NT2/D1 (cell line): ENCODE measurements around the gene MOCS2.

Source experiments
- DNase-seq: peaks from one replicate; pipeline ENCODE4 v3.0.0-alpha.2; 2011; ENCODE audit warnings: low read depth, low spot score
- H3K27me3 ChIP-seq: 2 replicates; pipeline ENCODE4 v1.6.0; 2011; ENCODE audit warnings: mild to moderate bottlenecking; ENCODE audit not compliant: insufficient read length, insufficient read depth
- H3K36me3 ChIP-seq: 2 replicates; pipeline ENCODE4 v1.6.1; 2011; ENCODE audit warnings: mild to moderate bottlenecking, low read length, mixed read lengths; ENCODE audit not compliant: insufficient read depth, insufficient read length
- H3K4me1 ChIP-seq: 2 replicates; pipeline ENCODE4 v1.5.1; 2011; ENCODE audit not compliant: insufficient read depth, insufficient read length
- H3K4me3 ChIP-seq: 2 replicates; pipeline ENCODE4 v1.5.1; 2011; ENCODE audit warnings: low read depth; ENCODE audit not compliant: insufficient read length
- H3K9ac ChIP-seq: 2 replicates; pipeline ENCODE4 v1.6.0; 2011; ENCODE audit warnings: low read depth; ENCODE audit not compliant: insufficient read length
- H3K9me3 ChIP-seq: 2 replicates; pipeline ENCODE4 v1.5.1; 2011; ENCODE audit warnings: mild to moderate bottlenecking, low read length; ENCODE audit not compliant: insufficient read depth
- SUZ12 ChIP-seq: IDR thresholded peaks from 2 replicates; pipeline ENCODE4 v1.6.1; 2011; ENCODE audit not compliant: insufficient read length, insufficient read depth; ENCODE audit errors: extremely low read depth
- YY1 ChIP-seq: IDR thresholded peaks from 2 replicates; pipeline ENCODE4 v1.6.1; 2011; ENCODE audit not compliant: insufficient read length, insufficient read depth
- ZNF274 ChIP-seq: IDR thresholded peaks from 2 replicates; pipeline ENCODE4 v1.6.1; 2011; ENCODE audit warnings: mild to moderate bottlenecking, low read depth, low read length

Gene MOCS2, protein sequence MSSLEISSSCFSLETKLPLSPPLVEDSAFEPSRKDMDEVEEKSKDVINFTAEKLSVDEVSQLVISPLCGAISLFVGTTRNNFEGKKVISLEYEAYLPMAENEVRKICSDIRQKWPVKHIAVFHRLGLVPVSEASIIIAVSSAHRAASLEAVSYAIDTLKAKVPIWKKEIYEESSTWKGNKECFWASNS

DNA sequence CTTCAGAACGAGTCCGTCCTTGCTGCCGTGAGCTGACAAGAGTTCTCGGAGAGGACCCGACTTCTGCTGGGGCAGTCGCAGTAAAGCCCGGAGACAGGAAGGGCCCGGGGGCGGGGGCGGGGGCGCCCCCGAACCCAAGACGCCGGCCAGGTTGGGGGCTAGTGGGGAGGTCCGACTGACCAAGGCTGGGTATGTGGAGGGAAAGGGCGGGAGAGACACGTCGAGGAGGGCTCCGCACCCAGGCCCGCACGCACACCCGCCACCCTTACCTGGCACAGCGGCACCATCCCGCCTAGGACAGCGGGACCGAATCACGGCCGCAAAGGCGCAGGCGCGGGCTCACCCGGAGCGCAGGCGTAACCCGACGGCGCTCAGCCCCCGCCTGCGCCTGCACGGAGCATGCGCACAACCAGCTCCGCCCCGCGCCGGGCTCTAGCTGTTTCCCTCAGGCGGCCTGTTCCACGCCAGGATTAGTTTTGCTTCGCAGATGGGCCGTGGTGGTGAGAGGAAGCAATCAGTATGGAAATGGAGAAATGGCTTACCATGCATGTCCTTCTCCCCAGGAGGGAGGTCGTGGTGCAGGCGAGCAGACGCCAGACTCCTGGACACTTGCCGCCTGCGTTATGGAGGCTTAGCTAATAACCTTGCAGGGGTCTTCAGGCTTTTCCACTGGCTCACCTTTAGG, at the start of gene MOCS2:
Gene MOCS2, minus strand, starts transcription at position 315 of the 685 bp plus-strand sequence. CDS start 2,583 bp downstream, outside the sequence.
- Histone ChIP-seq H3K4me3 (peak within 1 kb of the TSS; percentile 82), H3K27me3 (no peaks in the 10 kb centered on the region), H3K9ac (peak within 1 kb of the TSS; percentile 95), H3K9me3 (peaks cover 6% of the 10 kb centered on the region; the same call in 1 of the 2 replicates), H3K4me1 (peaks cover 3% of the 10 kb centered on the region), H3K36me3 (peaks cover 17% of the 10 kb centered on the region)
- TF ChIP-seq SUZ12, result no peak
- TF ChIP-seq ZNF274, result no peak
- no peak for TF ChIP-seq YY1
- DNase-seq, result peak; percentile 68

DNA sequence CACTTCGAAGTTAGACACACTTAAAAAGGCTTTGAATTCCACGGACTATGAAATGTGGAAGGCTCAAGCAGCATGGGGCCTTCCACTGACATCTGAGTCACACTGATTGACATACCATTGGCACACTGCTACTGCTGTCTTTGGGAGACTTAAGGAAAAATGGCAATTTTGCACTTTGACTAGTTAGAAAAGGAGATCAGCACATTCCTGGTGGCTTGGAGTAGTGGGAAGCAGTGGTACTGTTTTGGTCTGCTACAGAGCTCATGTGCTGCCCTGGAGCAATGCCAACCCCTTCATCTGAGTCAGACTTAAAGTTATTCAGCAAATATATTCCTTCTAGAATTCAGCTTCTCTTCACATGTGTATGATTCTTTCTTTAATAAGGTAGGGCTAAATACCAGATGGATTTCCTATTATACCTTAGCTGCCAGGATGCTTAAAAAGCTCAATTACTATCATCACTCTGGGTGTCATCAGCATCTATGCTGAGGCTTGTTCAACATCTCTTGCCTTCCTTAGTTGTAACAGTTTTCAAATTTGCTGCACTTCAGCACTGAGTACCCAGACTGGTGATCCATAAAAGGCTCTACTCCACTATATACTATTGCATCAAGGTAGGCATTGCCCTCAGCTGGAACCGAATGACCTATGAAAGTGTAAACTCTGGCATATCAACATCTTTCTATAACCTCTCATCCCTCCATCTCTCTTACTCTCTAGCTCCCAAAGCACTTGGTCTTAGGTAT, 42.3 kb upstream of the MOCS2 start:
- Histone ChIP-seq H3K4me3 (no peak overlapping the region), H3K9me3 (no peaks in the 10 kb centered on the region), H3K4me1 (no peaks in the 10 kb centered on the region), H3K9ac (no peak overlapping the region), H3K36me3 (no peaks in the 10 kb centered on the region), H3K27me3 (no peaks in the 10 kb centered on the region)
- DNase-seq, result no peak
- TF ChIP-seq ZNF274, result no peak

DNA sequence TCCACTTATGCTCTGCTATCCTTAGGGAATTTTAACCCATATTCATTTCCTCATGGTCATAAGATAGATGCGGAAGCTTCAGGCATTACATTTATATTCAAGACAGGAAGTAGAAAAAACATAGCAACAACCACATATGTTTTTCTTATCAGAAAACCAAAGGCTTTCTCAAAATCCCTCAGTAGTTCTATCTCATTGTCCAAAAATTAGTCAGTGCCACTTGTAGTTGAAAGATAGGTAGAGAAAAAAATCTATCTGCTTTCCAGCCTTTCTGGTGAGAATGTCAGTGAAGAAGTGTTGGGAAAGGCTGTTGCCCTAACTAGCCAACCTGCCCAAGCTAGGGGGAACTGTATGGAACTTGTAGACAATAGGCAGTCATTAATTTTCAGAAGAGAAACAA, 23.5 kb upstream of the MOCS2 start:
- no peak for DNase-seq
- TF ChIP-seq YY1 (no peak), SUZ12 (no peak), ZNF274 (no peak)

DNA sequence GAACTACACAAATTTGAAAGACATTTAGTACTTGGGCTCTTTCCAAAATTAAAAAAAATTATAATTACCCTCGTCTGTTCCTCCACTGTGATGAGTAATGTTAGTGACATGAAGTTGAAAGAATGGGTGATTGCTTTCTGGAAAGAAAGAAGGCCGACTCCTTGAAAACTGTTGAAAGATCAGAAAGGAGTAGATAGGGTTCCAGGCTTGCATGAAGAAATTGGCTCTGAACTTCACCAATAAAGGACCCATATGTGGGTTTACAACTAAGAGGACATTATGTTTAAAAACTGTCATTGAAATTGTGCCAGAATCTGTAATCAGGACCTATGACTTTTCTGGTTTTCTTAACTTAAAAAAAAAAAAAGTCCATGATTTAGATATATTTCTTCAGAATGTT, 20.7 kb upstream of the MOCS2 start:
- Histone ChIP-seq H3K4me3 (no peak overlapping the region), H3K9ac (no peak overlapping the region)
- no peak for DNase-seq

More for the DNA sequence above, 23.5 kb upstream of the MOCS2 start:
- no peaks in the 10 kb centered on the region for H3K27me3 ChIP-seq
- H3K36me3 ChIP-seq, result no peaks in the 10 kb centered on the region
- H3K9me3 ChIP-seq, result no peaks in the 10 kb centered on the region
- H3K4me1 ChIP-seq, result no peaks in the 10 kb centered on the region
- no peak overlapping the region for H3K4me3 ChIP-seq
- no peak overlapping the region for H3K9ac ChIP-seq

DNA sequence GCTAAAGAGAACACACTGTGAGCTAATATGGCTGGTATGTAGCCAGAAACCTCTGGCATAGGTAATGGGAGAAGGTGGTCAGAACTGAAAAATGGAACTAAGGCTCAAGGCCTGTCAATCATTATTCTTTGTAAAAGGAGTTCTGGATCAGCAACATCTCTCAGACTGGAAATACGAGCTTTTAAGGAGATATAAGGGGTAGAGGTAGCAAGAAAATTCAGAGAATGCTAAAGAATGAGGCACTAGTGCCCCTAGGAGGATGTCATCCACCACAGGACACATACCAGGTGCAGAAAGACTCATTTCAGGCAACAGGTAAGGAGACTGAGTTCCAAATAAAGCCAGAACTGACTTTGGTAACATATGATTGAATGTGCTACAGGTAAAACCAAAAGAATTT, 18.9 kb upstream of the MOCS2 start:
- Histone ChIP-seq H3K4me3 (no peak overlapping the region), H3K4me1 (no peaks in the 10 kb centered on the region), H3K36me3 (no peaks in the 10 kb centered on the region), H3K9me3 (no peaks in the 10 kb centered on the region), H3K9ac (no peak overlapping the region), H3K27me3 (no peaks in the 10 kb centered on the region)
- DNase-seq, result no peak
- TF ChIP-seq YY1 (no peak), SUZ12 (no peak), ZNF274 (no peak)

More for the DNA sequence above, 20.7 kb upstream of the MOCS2 start:
- H3K9me3 ChIP-seq, result no peaks in the 10 kb centered on the region
- H3K36me3 ChIP-seq, result no peaks in the 10 kb centered on the region
- H3K27me3 ChIP-seq, result no peaks in the 10 kb centered on the region
- H3K4me1 ChIP-seq, result no peaks in the 10 kb centered on the region
- no peak for TF ChIP-seq ZNF274
- TF ChIP-seq SUZ12, result no peak
- no peak for TF ChIP-seq YY1

DNA sequence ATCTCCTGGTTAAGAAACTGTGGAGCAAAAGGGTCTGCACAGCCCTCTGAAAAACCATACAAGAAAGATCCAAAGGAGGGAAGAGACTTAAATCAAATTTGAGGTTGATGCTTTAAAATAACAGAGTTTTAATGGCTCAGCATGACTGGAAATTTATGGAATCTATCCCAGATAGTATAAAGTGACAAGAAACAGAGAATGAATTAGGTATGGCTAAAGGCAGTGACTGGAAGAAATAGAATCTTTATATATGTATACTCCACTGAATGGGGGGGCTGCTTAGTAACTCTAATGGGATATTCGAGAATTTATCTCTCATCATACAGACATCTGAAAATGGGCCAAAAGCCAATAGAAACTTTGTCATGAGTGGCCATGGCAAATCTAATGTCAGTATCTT, 17.6 kb upstream of the MOCS2 start:
- Histone ChIP-seq H3K9ac (no peak overlapping the region), H3K36me3 (no peaks in the 10 kb centered on the region), H3K4me3 (no peak overlapping the region), H3K9me3 (no peaks in the 10 kb centered on the region), H3K27me3 (no peaks in the 10 kb centered on the region), H3K4me1 (no peaks in the 10 kb centered on the region)
- DNase-seq, result no peak
- TF ChIP-seq ZNF274, result no peak
- TF ChIP-seq YY1, result no peak
- no peak for TF ChIP-seq SUZ12

DNA sequence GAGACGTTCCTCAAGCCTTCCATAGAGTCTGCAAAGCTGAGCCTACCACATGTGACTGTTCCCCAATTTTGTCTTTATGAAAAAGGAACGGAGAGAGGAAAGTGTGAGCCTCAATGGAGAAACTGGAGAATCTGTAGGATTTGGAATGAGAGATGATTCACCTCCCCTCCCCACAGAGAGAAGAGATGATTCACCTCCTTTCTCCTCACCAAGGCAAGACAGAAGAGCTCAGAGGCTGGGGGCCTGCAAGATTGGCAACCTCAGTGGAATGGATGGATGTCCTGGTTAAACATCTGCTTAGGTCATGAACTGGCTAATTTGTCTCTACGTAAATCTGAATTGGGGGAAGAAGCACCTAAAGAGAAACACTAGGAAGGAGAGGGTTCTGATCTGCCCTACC, 17.0 kb upstream of the MOCS2 start:
- no peak overlapping the region for H3K4me3 ChIP-seq
- no peak for DNase-seq
- TF ChIP-seq YY1 (no peak), ZNF274 (no peak), SUZ12 (no peak)
- no peaks in the 10 kb centered on the region for H3K9me3 ChIP-seq
- no peaks in the 10 kb centered on the region for H3K4me1 ChIP-seq
- no peaks in the 10 kb centered on the region for H3K27me3 ChIP-seq
- no peak overlapping the region for H3K9ac ChIP-seq
- no peaks in the 10 kb centered on the region for H3K36me3 ChIP-seq
